ENCODE data around the gene SLC27A1. TPM values are rescaled to one million over a fixed set of nuclear protein-coding genes. Genes with fewer than 3 reads are reported as not detected.

SLC27A1 gene
- total and polyA plus RNA-seq, 9 of the 15 experiments (the other 6 are each of a cell fraction or from before 2014, with no cell fraction given), result 0.06 to 3.0 (median 1.1) TPM

GRCh38 chr19:17469481-17470067 lies 750 bp upstream of the SLC27A1 start (continued):
- TF ChIP-seq JUND (IDR thresholded peaks at IDR 0.05; ENCODE audit: borderline replicate concordance, low read depth, low read length) (no peak), JUND (tag; IDR thresholded peaks at IDR 0.05; ENCODE audit: borderline replicate concordance, low read depth, low read length) (no peak), USF2 (CRISPR knock-in tag; IDR thresholded peaks at IDR 0.05) (peak; percentile 78), SRSF7 (optimal IDR thresholded peaks at IDR 0.05; ENCODE audit: low read depth, low read length) (no peak), THRB (CRISPR knock-in tag; conservative IDR thresholded peaks at IDR 0.05) (no peak), ADNP (tag; IDR thresholded peaks at IDR 0.05) (no peak), ZBTB40 (IDR thresholded peaks at IDR 0.05) (peak; percentile 36; the same call in 1 of the 2 replicates), ZBTB40 (CRISPR knock-in tag; IDR thresholded peaks at IDR 0.05) (no peak), NFXL1 (CRISPR knock-in tag; IDR thresholded peaks at IDR 0.05) (no peak), SIN3A (IDR thresholded peaks at IDR 0.05; ENCODE audit: borderline replicate concordance in 2 of 2, control insufficient read depth in 1 of 2, low read depth in 2 of 2, low read length in 2 of 2) (peak; percentile 82 to 96; a peak in 3 of 4 replicates), GATAD2A (IDR thresholded peaks at IDR 0.05) (no peak), PPARD (CRISPR knock-in tag; IDR thresholded peaks at IDR 0.05) (no peak), MED1 (CRISPR knock-in tag; IDR thresholded peaks at IDR 0.05; ENCODE audit: borderline replicate concordance) (no peak), CREB1 (IDR thresholded peaks at IDR 0.05) (no peak), CREB1 (CRISPR knock-in tag; IDR thresholded peaks at IDR 0.05) (no peak), ELF4 (CRISPR knock-in tag; IDR thresholded peaks at IDR 0.05) (no peak)
- TF ChIP-seq, protein P1, sequence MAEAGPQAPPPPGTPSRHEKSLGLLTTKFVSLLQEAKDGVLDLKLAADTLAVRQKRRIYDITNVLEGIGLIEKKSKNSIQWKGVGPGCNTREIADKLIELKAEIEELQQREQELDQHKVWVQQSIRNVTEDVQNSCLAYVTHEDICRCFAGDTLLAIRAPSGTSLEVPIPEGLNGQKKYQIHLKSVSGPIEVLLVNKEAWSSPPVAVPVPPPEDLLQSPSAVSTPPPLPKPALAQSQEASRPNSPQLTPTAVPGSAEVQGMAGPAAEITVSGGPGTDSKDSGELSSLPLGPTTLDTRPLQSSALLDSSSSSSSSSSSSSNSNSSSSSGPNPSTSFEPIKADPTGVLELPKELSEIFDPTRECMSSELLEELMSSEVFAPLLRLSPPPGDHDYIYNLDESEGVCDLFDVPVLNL (CRISPR knock-in tag; IDR thresholded peaks at IDR 0.05; ENCODE audit: low read depth), result no peak
